HG02884 (cell line): ENCODE measurements around the gene POLR1H.
A peak's percentile ranks its signal among the peaks of the same experiment; 100 is the strongest.

Source experiments
- ATAC-seq: cut with Tn5 transposase; IDR thresholded peaks from one replicate; pipeline ENCODE4 v1.9.1; 2021; ENCODE audit warnings: mild to moderate bottlenecking, moderate library complexity; ENCODE audit not compliant: unreplicated experiment

The POLR1H gene

GRCh38 chr6:30093951-30094661, 33.0 kb downstream of the POLR1H start:
- no peak for ATAC-seq

GRCh38 chr6:30096829-30097228, 35.8 kb downstream of the POLR1H start:
- no peak for ATAC-seq

- ATAC-seq, result no peak
Observed at GRCh38 chr6:30097902-30098768, 37.1 kb downstream of the POLR1H start.

- no peak for ATAC-seq
Observed at GRCh38 chr6:30100154-30100553, 39.1 kb downstream of the POLR1H start.

GRCh38 chr6:30100585-30101443, 39.7 kb downstream of the POLR1H start:
- no peak for ATAC-seq

- ATAC-seq, result peak; percentile 60
Observed at GRCh38 chr6:30101444-30102413, 40.7 kb downstream of the POLR1H start.

GRCh38 chr6:30102414-30102969, 41.4 kb downstream of the POLR1H start:
- ATAC-seq, result no peak

- ATAC-seq, result no peak
Observed at GRCh38 chr6:30102970-30103871, 42.2 kb downstream of the POLR1H start.

GRCh38 chr6:30103872-30104179, 42.8 kb downstream of the POLR1H start:
- no peak for ATAC-seq

- no peak for ATAC-seq
Observed at GRCh38 chr6:30104661-30105060, 43.6 kb downstream of the POLR1H start.

GRCh38 chr6:30111266-30111856, 50.3 kb downstream of the POLR1H start:
- no peak for ATAC-seq

- no peak for ATAC-seq
Observed at GRCh38 chr6:30112402-30112994, 51.4 kb downstream of the POLR1H start.

- ATAC-seq, result no peak
Observed at GRCh38 chr6:30113003-30113759, 52.1 kb downstream of the POLR1H start, which contains the start of gene TRIM31. Gene TRIM31 (minus strand): TSS chr6:30113090. CDS start chr6:30112805, 285 bp downstream.

GRCh38 chr6:30113841-30114240, 52.8 kb downstream of the POLR1H start:
- no peak for ATAC-seq
